Stimulated activated CD4-positive, alpha-beta T cell treated with anti-CD3 and anti-CD28 coated beads, Interleukin-1b, Interleukin-23, amount 100 ng/mL, for 24 hours (primary cell): Measurements from ENCODE around the gene DCLK1.
"Not testable (repeated sequence)": the region's sequence is repeated elsewhere in the genome, so short reads cannot be mapped to it uniquely, and the experiment has no call there.

ENCODE experiments used
- DNase-seq, 4 experiments: peaks; one replicate each; pipeline ENCODE4 v3.0.0-alpha.2; 2020; ENCODE audit warnings: low read depth in 4 of 4, low spot score in 1 of 4

DCLK1 gene

DNA sequence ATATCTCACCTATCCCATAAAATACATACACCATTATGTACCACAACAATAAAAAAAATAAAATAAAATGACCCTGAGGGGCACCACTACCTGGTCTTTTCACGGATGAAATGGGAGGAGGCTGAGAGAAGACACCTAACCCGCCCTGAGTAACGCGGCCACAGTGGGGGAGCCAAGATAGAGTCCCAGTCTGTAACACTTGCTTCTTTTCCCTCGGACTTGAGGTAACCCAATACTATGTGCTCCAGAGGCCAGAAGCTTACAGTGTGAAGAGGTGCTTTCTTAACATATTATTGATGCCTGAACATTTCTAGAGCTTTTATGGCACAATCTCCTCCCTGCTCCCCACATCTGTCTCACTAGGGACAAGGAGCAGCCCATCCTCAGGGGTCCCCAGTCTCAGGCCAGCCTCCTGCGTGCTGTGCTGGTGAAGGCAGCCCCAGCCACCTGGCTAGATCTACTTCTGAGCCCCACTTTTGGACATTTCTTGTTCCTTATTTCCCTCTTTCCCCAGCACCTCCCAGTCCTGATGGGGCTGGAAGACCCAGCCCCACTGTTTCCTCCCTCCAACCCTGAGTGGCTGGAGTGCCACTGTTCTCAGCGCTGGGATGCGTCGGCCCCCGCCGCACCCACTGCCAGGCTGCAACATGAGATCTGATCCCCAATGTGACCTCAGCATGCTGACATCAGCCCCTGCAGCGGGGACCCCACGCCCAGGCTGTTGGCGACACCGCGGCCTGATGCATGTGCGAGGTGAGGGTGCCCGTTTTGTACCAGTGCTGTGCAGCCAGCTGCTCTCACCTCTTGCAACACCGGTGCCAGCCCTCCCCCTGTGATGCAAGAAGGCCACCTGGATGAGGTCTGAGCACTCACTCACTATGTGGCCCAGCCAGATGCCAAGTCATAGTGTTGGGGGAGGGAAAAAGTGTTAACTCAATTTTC lies 143.3 kb downstream of the DCLK1 start:
- DNase-seq = no peak

DNA sequence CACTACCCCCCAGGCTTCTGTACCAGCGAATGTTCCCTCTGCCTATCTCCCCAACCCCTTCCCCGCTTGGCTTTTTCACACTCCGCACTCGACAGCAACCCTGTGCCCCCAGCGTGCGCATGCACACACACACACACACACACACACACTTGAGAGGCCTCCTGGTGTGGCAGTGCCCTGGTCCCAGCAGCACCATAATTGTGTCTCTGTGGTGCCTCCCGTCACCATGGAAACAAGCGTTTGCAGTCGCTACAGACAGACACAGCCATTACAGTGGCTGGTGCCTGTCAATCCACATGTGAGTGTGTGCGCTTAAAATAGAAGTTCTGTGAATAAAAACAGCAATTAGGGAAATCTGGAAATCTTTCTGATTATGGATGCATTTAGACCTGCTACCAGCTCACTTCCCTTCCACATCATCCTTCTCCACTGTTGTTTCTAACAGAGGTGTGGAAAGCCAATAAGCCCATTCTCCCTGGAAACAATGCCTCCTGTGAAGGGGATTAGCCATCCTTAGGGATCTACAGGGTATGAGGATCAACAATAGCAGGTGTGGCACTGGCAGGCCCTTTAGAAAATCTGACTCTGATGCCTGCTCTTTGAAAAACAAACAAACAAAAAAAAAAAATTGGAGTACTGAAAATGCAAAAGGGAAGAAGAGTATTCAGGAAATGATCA lies 146.3 kb downstream of the DCLK1 start:
- no peak for DNase-seq

DNA sequence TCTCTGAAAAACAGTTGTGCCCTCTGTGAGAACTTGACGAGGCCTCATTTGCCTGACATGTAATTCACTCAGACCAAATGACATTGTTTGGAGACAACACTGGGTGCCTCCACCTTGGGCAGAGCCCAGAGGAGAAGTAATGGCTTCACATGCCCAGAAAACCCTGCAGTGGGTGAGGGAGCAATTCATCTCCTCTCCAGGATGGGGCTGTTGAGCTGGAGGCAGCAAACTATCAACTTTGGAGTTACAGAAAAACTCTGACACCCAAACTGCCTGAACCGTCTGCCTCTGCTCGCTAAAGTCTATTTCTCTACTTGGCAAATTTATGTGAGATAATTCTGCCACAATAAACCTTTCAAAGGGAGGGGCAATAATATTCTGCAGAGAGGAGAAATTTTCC lies 146.9 kb downstream of the DCLK1 start:
- no peak for DNase-seq

DNA sequence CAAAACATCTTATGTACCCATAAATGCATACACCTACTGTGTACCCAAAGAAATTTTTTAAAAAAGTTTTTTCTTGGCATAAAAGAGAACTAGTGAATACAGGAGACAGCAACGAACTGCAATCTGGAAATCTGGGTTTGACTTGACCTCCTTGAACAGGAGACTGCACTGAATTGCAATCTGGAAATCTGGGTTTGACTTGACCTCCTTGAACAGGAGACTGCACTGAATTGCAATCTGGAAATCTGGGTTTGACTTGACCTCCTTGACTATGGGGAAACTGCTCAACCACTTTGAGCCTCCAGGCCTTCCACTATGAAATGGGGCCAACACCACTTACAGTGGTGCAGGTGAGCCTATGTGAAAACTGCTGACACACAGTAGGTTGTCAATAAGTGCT lies 147.5 kb downstream of the DCLK1 start:
- not testable (repeated sequence) for DNase-seq

DNA sequence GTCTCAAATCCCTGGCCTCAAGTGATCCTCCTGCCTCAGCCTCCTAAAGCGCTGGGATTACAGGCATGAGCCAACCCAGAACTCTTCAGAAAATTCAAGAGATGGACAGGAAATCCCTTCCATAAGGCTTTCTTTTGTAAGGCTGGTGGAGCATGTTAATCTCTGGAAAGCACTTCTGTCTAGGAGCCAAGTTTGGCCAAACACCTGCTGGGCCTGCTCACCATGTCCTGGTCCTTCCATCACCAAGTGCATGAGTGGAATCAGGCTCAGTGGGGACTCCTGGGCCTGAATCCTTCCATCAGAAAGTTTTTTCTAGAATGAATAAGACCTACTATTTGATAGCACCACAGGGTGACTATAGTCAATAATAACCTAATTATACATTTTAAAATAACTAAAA lies 148.0 kb downstream of the DCLK1 start:
- no peak for DNase-seq

DNA sequence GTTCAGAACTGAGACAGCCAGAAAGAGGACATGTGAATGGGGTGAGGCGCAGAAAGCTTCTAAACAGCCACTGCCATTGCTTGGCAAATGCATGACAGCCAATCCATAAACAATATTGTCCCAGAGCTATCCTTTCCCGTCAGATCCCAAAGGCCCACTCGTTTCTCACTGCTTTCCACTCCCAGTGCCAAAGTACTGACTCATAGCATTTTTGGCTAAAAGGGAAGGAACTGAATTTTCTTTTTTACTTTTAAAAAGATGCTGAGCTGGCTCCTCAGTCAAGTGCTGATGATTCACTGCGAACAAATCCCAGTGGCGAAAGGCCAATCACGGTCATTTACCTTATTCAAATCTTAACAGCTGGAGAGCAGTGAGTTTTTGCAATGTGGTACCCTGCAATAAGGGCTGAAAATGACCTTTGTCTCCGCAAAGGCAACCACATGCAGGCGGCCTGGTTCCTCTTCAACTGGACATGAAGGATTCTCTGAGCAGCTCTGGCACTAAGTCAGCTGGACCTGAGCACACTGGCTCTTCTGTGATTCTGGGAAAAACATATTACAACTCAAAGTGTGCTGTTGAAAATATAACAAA lies 151.7 kb downstream of the DCLK1 start:
- no peak for DNase-seq

DNA sequence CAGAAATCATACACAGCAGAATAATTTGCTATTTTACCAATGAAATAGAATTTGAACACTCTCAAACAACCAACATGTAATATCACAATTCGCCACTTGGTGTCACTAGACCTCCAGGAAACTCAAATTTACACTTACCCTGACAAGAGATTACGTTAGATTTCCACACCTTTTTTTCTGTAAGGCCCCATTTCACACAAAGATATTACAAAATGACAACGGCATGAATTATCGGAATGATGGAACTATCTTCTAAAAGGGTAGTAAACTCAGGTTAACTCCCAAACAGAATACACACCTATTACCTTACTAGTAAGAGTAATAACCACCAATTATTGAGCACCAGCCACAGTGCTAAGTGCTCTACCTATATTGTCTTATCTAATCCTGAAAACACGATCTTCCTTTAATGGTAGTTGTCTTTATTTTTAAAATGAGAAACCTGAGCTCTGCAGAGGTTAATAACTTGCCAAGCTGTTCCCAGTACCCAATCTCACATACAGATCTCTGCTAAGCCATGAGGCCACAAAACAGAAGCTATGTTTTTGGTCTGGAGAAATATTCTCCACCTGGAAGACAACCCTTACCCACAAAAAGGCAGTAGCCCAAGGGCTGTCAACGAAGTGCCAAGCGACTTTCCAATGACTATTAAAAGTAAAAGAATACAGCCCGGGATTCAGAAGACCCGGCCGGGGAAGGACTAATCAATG lies 152.4 kb downstream of the DCLK1 start:
- DNase-seq = peak in 3 of 4 experiments; percentile 2 to 3 (median 2)

DNA sequence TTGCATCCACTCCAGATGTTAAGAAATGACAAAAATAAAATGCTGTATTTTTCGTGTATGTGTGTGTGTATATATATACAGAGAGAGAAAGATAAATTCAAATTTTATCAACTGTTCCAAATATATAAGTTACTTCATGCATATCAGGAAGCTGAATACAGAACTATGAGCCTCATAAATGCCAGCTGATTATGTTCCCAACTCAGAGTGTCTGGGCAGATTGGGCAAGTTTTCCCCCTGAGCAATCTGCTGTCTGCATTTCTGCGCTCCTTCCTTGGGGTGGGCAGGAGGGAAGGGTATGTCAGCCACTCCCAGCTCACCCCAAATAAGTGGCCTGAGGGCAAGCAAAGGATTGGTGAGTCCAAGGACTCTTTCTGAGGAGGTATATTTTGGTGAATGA lies 154.1 kb downstream of the DCLK1 start:
- DNase-seq = no peak

DNA sequence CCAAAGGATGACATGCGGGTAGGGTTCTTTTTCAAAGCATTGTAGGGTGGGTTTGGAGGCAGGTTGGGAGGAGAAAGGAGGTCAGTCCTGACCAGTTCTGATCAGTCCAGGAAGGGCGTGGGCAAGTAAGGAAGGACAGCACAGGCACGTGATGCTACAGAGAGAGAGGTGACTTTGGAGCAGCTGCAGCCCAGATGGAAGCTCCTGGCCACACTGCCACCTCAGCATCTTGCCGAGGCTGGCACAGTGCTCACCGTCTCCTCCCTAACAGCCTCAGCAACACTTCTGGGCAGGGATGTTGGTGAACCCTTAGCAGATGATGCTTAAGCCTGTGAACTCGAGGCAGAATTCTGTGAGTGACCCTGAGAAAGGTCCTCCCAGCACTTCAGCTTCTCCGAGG lies 155.1 kb downstream of the DCLK1 start:
- no peak for DNase-seq

DNA sequence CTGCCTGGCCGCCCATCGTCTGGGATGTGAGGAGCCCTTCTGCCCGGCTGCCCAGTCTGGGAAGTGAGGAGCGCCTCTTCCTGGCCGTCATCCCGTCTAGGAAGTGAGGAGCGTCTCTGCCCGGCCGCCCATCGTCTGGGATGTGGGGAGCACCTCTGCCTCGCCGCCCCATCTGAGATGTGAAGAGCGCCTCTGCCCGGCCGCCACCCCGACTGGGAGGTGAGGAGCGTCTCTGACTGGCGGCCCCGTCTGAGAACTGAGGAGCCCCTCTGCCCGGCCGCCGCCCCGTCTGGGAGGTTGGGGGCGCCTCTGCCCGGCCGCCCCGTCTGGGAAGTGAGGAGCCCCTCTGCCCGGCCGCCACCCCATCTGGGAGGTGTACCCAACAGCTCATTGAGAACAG lies 164.2 kb downstream of the DCLK1 start:
- DNase-seq = not testable (repeated sequence)

DNA sequence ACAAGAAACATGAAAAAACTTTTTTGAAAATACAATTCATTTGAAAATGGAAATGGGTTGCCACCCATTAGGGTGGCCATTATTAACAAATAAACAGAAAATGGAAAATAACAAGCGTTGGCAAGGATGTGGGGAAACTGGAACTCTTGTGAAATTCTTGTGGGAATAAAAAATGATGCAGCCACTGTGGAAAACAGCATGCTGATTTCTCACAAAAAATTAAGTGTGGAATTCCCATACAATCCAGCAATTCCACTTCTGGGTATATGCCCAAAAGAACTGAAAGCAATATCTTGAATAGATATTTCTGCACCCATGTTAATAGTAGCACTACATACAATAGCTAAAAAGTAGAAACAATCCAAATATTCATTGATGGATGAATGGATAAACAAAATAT lies 165.2 kb downstream of the DCLK1 start:
- DNase-seq = no peak

DNA sequence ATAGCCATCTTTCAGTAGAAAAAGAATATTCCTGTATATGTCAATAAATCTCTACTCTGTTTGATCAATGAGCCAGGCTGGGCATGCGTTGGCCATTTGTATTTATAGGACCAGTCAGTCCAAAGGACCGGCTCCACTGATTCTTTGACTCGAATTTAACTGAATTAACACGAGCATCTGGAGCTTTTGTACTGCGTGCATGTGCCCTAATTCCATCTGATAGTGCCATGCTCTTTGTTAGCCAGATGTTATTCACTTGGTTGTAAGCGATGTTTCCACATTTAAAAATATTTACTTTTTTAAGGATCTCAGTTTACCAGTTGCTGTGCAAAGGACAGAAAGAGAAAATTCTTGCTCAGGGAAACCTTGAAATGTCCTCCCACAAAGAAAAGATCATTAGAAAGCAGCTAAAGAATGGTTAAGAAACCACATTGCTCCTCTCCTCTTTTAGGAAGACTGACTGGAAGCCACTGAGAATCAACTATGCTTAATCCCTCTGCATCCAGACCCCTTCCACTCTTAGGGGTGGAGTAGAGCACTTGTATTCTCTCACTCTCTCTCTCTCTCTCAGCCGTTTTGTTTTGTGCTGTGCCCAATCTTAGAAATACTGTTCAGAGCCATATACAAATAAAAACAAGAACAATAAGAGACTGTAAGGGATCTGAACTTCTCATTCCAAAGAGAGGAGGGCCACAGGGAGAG lies 165.8 kb downstream of the DCLK1 start:
- DNase-seq = no peak

DNA sequence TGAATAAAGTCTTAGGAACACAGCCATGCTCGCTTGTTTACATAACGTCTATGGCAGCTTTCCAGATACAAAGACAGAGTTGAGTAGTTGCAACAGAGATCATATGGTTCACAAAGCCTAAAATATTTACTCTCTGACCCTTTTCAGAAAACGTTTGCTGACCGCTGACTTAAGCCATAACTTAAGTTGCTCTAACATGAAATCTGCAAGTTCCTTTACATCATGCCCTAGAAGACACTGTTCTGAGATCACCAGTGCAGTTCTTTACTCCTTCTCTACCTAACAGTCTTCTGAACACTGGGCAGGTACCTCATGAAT lies 166.4 kb downstream of the DCLK1 start:
- DNase-seq = no peak

DNA sequence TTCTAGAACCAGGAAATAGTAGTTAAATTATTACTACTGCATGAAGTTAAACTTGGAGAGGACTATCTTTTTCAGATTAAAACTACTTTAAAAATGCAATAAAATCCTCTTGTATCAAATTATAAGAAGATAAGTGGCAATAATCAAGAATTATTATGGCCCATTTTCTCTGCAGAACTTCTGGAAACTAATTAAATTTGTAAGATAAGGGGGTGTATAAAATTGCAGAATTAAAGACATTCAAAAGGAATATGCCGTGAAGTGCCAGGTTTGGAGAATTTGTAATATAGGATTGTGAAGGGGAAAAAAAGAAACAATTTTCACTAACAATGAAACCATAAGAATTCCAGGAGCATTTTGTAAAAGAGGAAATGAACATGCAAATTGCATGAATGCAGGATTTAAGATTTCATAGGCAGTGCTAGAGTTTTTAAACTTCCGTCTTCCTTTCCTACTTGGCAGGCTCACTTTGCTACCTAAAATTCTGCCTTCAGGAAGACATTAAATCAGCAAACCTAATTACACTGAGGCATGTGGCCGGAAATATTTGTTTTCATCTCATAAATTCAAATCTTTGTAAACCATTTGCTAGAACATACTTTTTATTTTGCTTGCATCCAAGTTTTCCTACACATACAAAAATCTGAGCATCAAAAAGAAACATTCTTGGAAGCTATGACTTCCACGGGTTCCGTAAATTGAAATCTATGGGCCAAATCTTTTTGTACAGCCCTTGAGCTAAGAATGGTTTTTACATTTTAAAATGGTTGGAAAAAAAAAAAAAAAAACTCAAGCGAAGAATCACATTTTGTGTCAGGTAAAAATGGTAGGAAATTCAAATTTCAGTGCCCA lies 166.9 kb downstream of the DCLK1 start:
- no peak for DNase-seq

DNA sequence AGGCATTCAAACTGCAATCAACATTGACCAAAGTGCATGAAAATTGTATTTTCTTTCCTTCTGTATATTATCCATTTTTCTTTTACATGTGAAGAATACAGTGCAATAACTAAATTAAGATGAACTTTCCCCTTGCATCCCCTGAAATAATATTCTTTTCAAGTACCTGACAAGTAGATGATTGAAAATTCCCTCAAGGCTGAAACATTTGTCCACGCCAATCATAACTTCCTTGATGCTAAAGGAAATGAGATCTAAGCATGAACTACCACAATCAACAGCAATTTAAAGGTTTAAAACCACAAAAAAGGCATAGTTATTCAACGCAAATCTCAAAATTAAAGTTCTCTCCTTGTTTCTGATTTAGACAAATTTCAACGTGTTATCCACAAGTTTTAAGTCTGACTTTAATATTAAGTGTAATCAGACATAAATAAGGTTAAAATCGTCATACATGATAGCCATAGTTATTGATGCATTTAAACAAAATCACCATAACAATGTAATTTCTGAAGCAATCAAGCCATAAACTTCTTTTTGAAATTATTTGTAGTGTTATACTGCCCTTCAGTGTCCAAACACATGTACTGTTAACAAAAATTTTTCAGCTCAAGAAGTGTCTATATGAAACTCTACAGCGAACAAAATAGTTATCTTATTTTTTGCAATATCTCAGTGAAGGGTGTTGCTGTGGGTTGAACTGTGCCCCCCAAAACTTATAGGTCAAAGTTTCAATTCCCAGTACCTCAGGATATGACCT lies 169.5 kb downstream of the DCLK1 start:
- DNase-seq = no peak

DNA sequence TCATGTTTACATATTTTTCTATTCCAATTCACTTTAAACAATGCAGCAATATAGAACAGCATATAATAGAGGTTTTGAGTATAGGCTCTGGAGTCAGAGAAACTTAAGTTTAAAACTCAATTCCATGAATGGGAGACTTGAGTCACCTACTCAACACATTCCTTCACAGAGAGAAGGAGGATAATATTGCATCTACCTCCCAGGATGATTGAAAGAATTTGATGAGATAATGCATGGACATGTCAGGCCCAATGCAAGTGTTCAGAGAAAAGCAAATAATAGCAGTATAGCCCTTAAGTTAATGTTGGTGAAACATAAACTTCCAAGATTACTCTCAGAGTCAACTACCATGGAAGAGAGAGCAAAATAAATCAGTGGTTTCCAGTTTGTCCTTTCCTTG lies 170.2 kb downstream of the DCLK1 start:
- no peak for DNase-seq

DNA sequence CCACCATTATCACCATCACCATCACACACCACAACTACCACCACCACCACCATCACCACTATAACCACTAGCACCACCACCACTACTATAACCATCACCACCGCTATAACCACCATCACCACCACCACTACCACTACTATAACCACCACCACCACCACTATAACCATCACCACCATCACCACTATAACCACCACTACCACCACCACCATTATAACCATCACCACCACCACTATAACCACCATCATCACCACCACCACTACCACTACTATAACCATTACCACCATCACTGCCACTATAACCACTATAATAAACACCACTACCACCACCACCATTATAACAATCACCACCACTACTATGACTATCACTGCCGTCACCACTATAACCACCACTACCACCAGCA lies 173.2 kb downstream of the DCLK1 start:
- DNase-seq = no peak

DNA sequence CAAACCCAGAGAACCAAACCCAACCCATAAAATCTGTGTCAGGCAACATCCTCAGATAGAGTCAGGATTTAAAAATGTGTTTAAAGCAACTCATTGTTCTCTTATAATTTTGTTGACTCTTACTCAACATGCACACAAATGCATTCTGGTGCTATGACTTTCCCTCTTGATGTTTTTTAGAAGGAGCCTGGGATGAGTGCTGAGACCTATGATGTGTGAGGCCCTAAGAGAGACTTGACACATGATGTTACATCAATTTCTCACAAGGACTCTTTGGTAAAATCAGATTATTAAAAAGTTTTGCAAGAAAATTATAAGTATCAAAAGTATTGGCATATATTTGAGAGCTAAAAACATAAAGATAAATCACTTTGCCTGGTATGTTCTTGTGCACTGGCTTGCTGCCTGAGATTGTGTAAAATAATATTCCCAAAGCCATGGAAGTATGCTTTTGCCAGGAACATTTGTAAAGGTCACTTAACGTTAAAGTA lies 173.9 kb downstream of the DCLK1 start:
- no peak for DNase-seq

DNA sequence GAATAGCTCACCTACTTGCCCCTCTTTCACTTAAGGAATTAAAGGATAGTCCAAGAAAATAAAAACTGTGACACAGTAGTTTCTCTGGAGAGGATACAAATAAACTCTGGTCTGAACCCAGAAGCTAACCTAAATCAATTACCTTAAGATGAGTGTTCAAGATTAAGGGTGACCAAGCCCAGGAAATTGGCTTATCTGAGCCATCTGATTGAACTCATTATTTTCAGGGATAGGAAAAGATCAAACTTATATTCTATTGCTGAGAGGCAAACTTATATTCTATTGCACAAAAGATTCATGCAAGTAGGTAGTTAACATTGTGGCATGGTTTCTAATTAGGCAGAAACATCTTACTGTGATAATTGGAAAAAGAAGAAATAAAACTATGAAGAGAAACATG lies 175.1 kb downstream of the DCLK1 start:
- no peak for DNase-seq
